Activated T-helper 2 cell treated with anti-CD3 and anti-CD28 coated beads, Interferon-gamma antibody, Interleukin-2, Interleukin-4, amounts not matched to agents 10 μg/mL and 5 μg/mL and 100 μg/mL, durations not matched to agents 14 hours and 24 hours and 36 hours (primary cell): ENCODE results near the gene OR52A1. TPM values are rescaled to one million over a fixed set of nuclear protein-coding genes. Genes with fewer than 3 reads are reported as not detected.

ENCODE experiments used
- DNase-seq: peaks from one replicate; pipeline ENCODE4 v3.0.0; 2021; ENCODE audit warnings: low spot score
- H3K27ac Mint-ChIP-seq: one replicate; pipeline ENCODE4 v1.8.0; 2021; ENCODE audit warnings: mixed read lengths
- H3K27me3 Mint-ChIP-seq: one replicate; pipeline ENCODE4 v1.8.0; 2021; ENCODE audit warnings: low read depth, mixed read lengths
- H3K36me3 Mint-ChIP-seq: one replicate; pipeline ENCODE4 v1.8.0; 2021; ENCODE audit warnings: low read depth, mixed read lengths
- H3K4me1 Mint-ChIP-seq: one replicate; pipeline ENCODE4 v1.8.0; 2021; ENCODE audit warnings: low read depth, mixed read lengths
- H3K4me3 Mint-ChIP-seq: one replicate; pipeline ENCODE4 v1.8.0; 2021; ENCODE audit warnings: low read depth, mild to moderate bottlenecking, moderate library complexity, mixed read lengths
- H3K9me3 Mint-ChIP-seq: one replicate; pipeline ENCODE4 v1.8.0; 2021; ENCODE audit warnings: mixed read lengths
- intact Hi-C: fragments of 100-400 bp; cut with micrococcal nuclease; formaldehyde crosslinking; loops from one replicate; pipeline ENCODE4 v1.15.1; 2023
- total RNA-seq: library from RNA; stranded (reverse); gene quantifications from 2 replicates; pipeline ENCODE4 v1.2.3, GENCODE V29; 2022

Gene OR52A1
- total RNA-seq, 1 donor from 2014 or later, result not detected

- Mint-ChIP-seq H3K27ac (no peak overlapping the region), H3K36me3 (no peaks in the 10 kb centered on the region), H3K4me3 (no peak overlapping the region), H3K4me1 (no peaks in the 10 kb centered on the region), H3K27me3 (no peaks in the 10 kb centered on the region), H3K9me3 (no peaks in the 10 kb centered on the region)
- intact Hi-C loops, result loop anchor here (1.0 to 5.0 kb wide), 3 partner anchors 166 to 682 kb away; partner anchors contain the start of gene OR52N2
- no peak for DNase-seq
These were observed 29.5 kb downstream of the OR52A1 start for GRCh38 chr11:5124891-5125620.

- H3K27me3 Mint-ChIP-seq, result no peaks in the 10 kb centered on the region
- H3K4me3 Mint-ChIP-seq, result no peak overlapping the region
- H3K4me1 Mint-ChIP-seq, result no peaks in the 10 kb centered on the region
- peak; percentile 11 for DNase-seq
- intact Hi-C loops, result loop anchor here (1.0 to 5.0 kb wide), 3 partner anchors 167 to 683 kb away; partner anchors contain the start of gene OR52N2
- no peaks in the 10 kb centered on the region for H3K9me3 Mint-ChIP-seq
- no peaks in the 10 kb centered on the region for H3K36me3 Mint-ChIP-seq
- no peak overlapping the region for H3K27ac Mint-ChIP-seq
These were observed 30.6 kb downstream of the OR52A1 start for GRCh38 chr11:5123802-5124521.

GRCh38 chr11:5118893-5119292 lies 35.7 kb downstream of the OR52A1 start:
- no peak overlapping the region for H3K4me3 Mint-ChIP-seq
- H3K27me3 Mint-ChIP-seq, result no peaks in the 10 kb centered on the region
- DNase-seq, result no peak
- no peaks in the 10 kb centered on the region for H3K36me3 Mint-ChIP-seq
- no peak overlapping the region for H3K27ac Mint-ChIP-seq
- H3K4me1 Mint-ChIP-seq, result no peaks in the 10 kb centered on the region
- intact Hi-C loops, result no loop called here
- no peaks in the 10 kb centered on the region for H3K9me3 Mint-ChIP-seq

GRCh38 chr11:5117588-5117987 lies 37.0 kb downstream of the OR52A1 start:
- H3K4me3 Mint-ChIP-seq, result no peak overlapping the region
- H3K4me1 Mint-ChIP-seq, result no peaks in the 10 kb centered on the region
- H3K27me3 Mint-ChIP-seq, result no peaks in the 10 kb centered on the region
- intact Hi-C loops, result no loop called here
- H3K36me3 Mint-ChIP-seq, result no peaks in the 10 kb centered on the region
- H3K9me3 Mint-ChIP-seq, result no peaks in the 10 kb centered on the region
- no peak overlapping the region for H3K27ac Mint-ChIP-seq
- DNase-seq, result no peak

- Mint-ChIP-seq H3K27ac (no peak overlapping the region), H3K4me3 (no peak overlapping the region), H3K4me1 (no peaks in the 10 kb centered on the region), H3K36me3 (no peaks in the 10 kb centered on the region), H3K27me3 (no peaks in the 10 kb centered on the region), H3K9me3 (no peaks in the 10 kb centered on the region)
- no peak for DNase-seq
- intact Hi-C loops, result no loop called here
These were observed 39.2 kb downstream of the OR52A1 start for GRCh38 chr11:5115339-5115738.

GRCh38 chr11:5107285-5107684 lies 47.3 kb downstream of the OR52A1 start:
- Mint-ChIP-seq H3K9me3 (no peaks in the 10 kb centered on the region), H3K36me3 (no peaks in the 10 kb centered on the region)
- intact Hi-C loops, result no loop called here

GRCh38 chr11:5103066-5103465 lies 51.5 kb downstream of the OR52A1 start:
- Mint-ChIP-seq H3K4me3 (no peak overlapping the region), H3K9me3 (no peaks in the 10 kb centered on the region), H3K27ac (no peak overlapping the region), H3K27me3 (no peaks in the 10 kb centered on the region), H3K4me1 (no peaks in the 10 kb centered on the region), H3K36me3 (no peaks in the 10 kb centered on the region)
- intact Hi-C loops, result no loop called here
- no peak for DNase-seq

More at GRCh38 chr11:5107285-5107684, 47.3 kb downstream of the OR52A1 start:
- Mint-ChIP-seq H3K4me3 (no peak overlapping the region), H3K27ac (no peak overlapping the region), H3K27me3 (no peaks in the 10 kb centered on the region), H3K4me1 (no peaks in the 10 kb centered on the region)
- no peak for DNase-seq

GRCh38 chr11:5102246-5102645 lies 52.3 kb downstream of the OR52A1 start:
- Mint-ChIP-seq H3K36me3 (no peaks in the 10 kb centered on the region), H3K27me3 (no peaks in the 10 kb centered on the region)

GRCh38 chr11:5096011-5096410 lies 58.5 kb downstream of the OR52A1 start:
- Mint-ChIP-seq H3K27me3 (no peaks in the 10 kb centered on the region), H3K4me1 (no peaks in the 10 kb centered on the region), H3K36me3 (no peaks in the 10 kb centered on the region), H3K4me3 (no peak overlapping the region), H3K9me3 (no peaks in the 10 kb centered on the region), H3K27ac (no peak overlapping the region)
- intact Hi-C loops, result no loop called here
- no peak for DNase-seq

More at GRCh38 chr11:5102246-5102645, 52.3 kb downstream of the OR52A1 start:
- Mint-ChIP-seq H3K9me3 (no peaks in the 10 kb centered on the region), H3K4me1 (no peaks in the 10 kb centered on the region), H3K4me3 (no peak overlapping the region), H3K27ac (no peak overlapping the region)
- DNase-seq, result no peak
- intact Hi-C loops, result no loop called here

Other genes starting within 250 kb of the OR52A1 start
- not detected in 2 replicates for gene OR51G2, start 235.4 kb downstream of the OR52A1 start, total RNA-seq
- not detected in 2 replicates for gene OR51G1, start 230.4 kb downstream of the OR52A1 start, total RNA-seq
- gene OR51A4, start 207.2 kb downstream of the OR52A1 start, total RNA-seq, result not detected in 2 replicates
- gene OR51A2, start 199.0 kb downstream of the OR52A1 start, total RNA-seq, result not detected in 2 replicates
- not detected in 2 replicates for gene OR51L1, start 159.9 kb downstream of the OR52A1 start, total RNA-seq
- gene OR52J3, start 108.2 kb downstream of the OR52A1 start, total RNA-seq, result not detected in 2 replicates
- gene OR52E2, start 95.1 kb downstream of the OR52A1 start, total RNA-seq, result not detected in 2 replicates
- not detected in 2 replicates for gene OR52E1, start 85.2 kb downstream of the OR52A1 start, total RNA-seq
- not detected in 2 replicates for gene OR52A5, start 16.4 kb downstream of the OR52A1 start, total RNA-seq
- gene OR51V1, start 45.9 kb upstream of the OR52A1 start, total RNA-seq, result not detected in 2 replicates
- not detected in 2 replicates for gene HBB, start 72.3 kb upstream of the OR52A1 start, total RNA-seq
- gene HBD, start 79.7 kb upstream of the OR52A1 start, total RNA-seq, result not detected in 2 replicates
- gene HBG1, start 95.1 kb upstream of the OR52A1 start, total RNA-seq, result not detected in 2 replicates
- not detected in 2 replicates for gene HBG2, start 100.0 kb upstream of the OR52A1 start, total RNA-seq
- not detected in 2 replicates for gene HBE1, start 115.2 kb upstream of the OR52A1 start, total RNA-seq
- gene OR51B4, start 147.2 kb upstream of the OR52A1 start, total RNA-seq, result not detected in 2 replicates
- not detected in 2 replicates for gene OR51B2, start 169.5 kb upstream of the OR52A1 start, total RNA-seq
- gene OR51B5, start 188.8 kb upstream of the OR52A1 start, total RNA-seq, result not detected in 2 replicates
- gene OR51B6, start 196.8 kb upstream of the OR52A1 start, total RNA-seq, result not detected in 2 replicates
- not detected in 2 replicates for gene OR51M1, start 229.1 kb upstream of the OR52A1 start, total RNA-seq